GM23338 (cell line): ENCODE data around the gene CD163. TPM values are rescaled to one million over a fixed set of nuclear protein-coding genes. Genes with fewer than 3 reads are reported as not detected.

Experiments
- ATAC-seq: fragments of 200-7000 bp; cut with Tn5 transposase; 3 replicates; pipeline ENCODE4 v1.9.1; 2020
- DNase-seq: peaks from one replicate; pipeline ENCODE4 v3.0.0-alpha.2; 2015; ENCODE audit warnings: low spot score
- H2AFZ ChIP-seq: fragments of 200-600 bp; sonication (generic); 2 replicates; pipeline ENCODE4 v1.8.0; 2016; ENCODE audit warnings: antibody characterized with exemption, mild to moderate bottlenecking, moderate library complexity
- H3F3A ChIP-seq: fragments of 200-600 bp; sonication (generic); replicated peaks from 2 replicates; pipeline ENCODE4 v1.8.0; 2017; ENCODE audit warnings: antibody characterized with exemption, mixed run types, low read depth
- H3K27ac ChIP-seq: fragments of 200-600 bp; sonication (generic); 2 replicates; pipeline ENCODE4 v1.6.1; 2016; ENCODE audit warnings: low read depth
- H3K27me3 ChIP-seq: fragments of 200-600 bp; sonication (generic); 2 replicates; pipeline ENCODE4 v1.8.0; 2016; ENCODE audit warnings: mild to moderate bottlenecking, mixed run types, moderate library complexity; ENCODE audit not compliant: insufficient read depth
- H3K36me3 ChIP-seq: fragments of 200-600 bp; sonication (generic); 2 replicates; pipeline ENCODE4 v1.8.0; 2016; ENCODE audit warnings: mild to moderate bottlenecking; ENCODE audit not compliant: insufficient read depth
- H3K4me1 ChIP-seq: fragments of 200-600 bp; sonication (generic); 2 replicates; pipeline ENCODE4 v1.8.0; 2016; ENCODE audit warnings: mild to moderate bottlenecking, moderate library complexity; ENCODE audit not compliant: insufficient read depth
- H3K4me2 ChIP-seq: fragments of 200-600 bp; sonication (generic); 2 replicates; pipeline ENCODE4 v1.7.1; 2017; ENCODE audit warnings: mixed run types
- H3K4me3 ChIP-seq: fragments of 200-600 bp; sonication (generic); 2 replicates; pipeline ENCODE4 v1.6.1; 2016; ENCODE audit warnings: mixed run types
- H3K79me2 ChIP-seq: fragments of 200-600 bp; sonication (generic); replicated peaks from 2 replicates; pipeline ENCODE4 v1.8.0; 2017; ENCODE audit warnings: mild to moderate bottlenecking; ENCODE audit not compliant: insufficient read depth
- H3K9me2 ChIP-seq: fragments of 200-600 bp; sonication (generic); 2 replicates; pipeline ENCODE4 v1.8.0; 2017; ENCODE audit not compliant: insufficient read depth
- H4K20me1 ChIP-seq: fragments of 200-600 bp; sonication (generic); replicated peaks from 2 replicates; pipeline ENCODE4 v1.8.0; 2017; ENCODE audit warnings: mild to moderate bottlenecking; ENCODE audit not compliant: insufficient read depth
- H3K27ac Mint-ChIP-seq: 2 replicates; pipeline ENCODE4 v1.8.0; 2020; ENCODE audit warnings: inconsistent platforms, mild to moderate bottlenecking, moderate library complexity, mixed read lengths
- H3K27me3 Mint-ChIP-seq: 3 replicates; pipeline ENCODE4 v1.8.0; 2022; ENCODE audit warnings: low read depth, mild to moderate bottlenecking, moderate library complexity, mixed read lengths, inconsistent platforms; ENCODE audit not compliant: insufficient read depth, poor library complexity
- H3K36me3 Mint-ChIP-seq: 3 replicates; pipeline ENCODE4 v1.8.0; 2021; ENCODE audit warnings: low read depth, mild to moderate bottlenecking, inconsistent platforms, moderate library complexity, mixed read lengths
- H3K4me1 Mint-ChIP-seq: 3 replicates; pipeline ENCODE4 v1.8.0; 2020; ENCODE audit warnings: mild to moderate bottlenecking, inconsistent platforms, mixed read lengths
- H3K4me3 Mint-ChIP-seq: 3 replicates; pipeline ENCODE4 v1.8.0; 2021; ENCODE audit warnings: moderate library complexity, mild to moderate bottlenecking, inconsistent platforms, mixed read lengths
- H3K9me3 Mint-ChIP-seq: 3 replicates; pipeline ENCODE4 v1.8.0; 2020; ENCODE audit warnings: moderate library complexity, mild to moderate bottlenecking, inconsistent platforms, mixed read lengths
- EZH2 ChIP-seq: fragments of 200-600 bp; sonication (generic); IDR thresholded peaks from one replicate; pipeline ENCODE4 v1.8.0; 2017; ENCODE audit warnings: antibody characterized with exemption, mild to moderate bottlenecking, low read depth; ENCODE audit not compliant: unreplicated experiment
- EZH2phosphoT487 ChIP-seq: fragments of 200-600 bp; sonication (generic); IDR thresholded peaks from one replicate; pipeline ENCODE4 v1.8.1; 2018; ENCODE audit warnings: antibody characterized with exemption; ENCODE audit not compliant: unreplicated experiment
- JUNB ChIP-seq: IDR thresholded peaks from one replicate; pipeline ENCODE4 v1.6.1; 2016; ENCODE audit warnings: antibody characterized with exemption; ENCODE audit not compliant: unreplicated experiment
- NANOG ChIP-seq: IDR thresholded peaks from 2 replicates; pipeline ENCODE4 v1.6.1; 2016; ENCODE audit warnings: antibody characterized with exemption, borderline replicate concordance
- STAT1 ChIP-seq: IDR thresholded peaks from one replicate; pipeline ENCODE4 v1.6.1; 2016; ENCODE audit warnings: antibody characterized with exemption; ENCODE audit not compliant: unreplicated experiment
- ZNF114 ChIP-seq: fragments of 250-450 bp; sonication (Bioruptor Pico); IDR thresholded peaks from 2 replicates; pipeline ENCODE4 v1.5.0; 2020; ENCODE audit warnings: mild to moderate bottlenecking, moderate library complexity
- ZNF331 ChIP-seq: fragments of 250-450 bp; sonication (Bioruptor Pico); IDR thresholded peaks from 2 replicates; pipeline ENCODE4 v1.5.0; 2020; ENCODE audit warnings: low read depth, mild to moderate bottlenecking, moderate library complexity
- polyA plus RNA-seq: library from polyadenylated mRNA; unstranded; fragments of >200 nt; fragmentation: Nextera tagmentation; extraction: Ambion mirVana; gene quantifications from 2 replicates; pipeline ENCODE4 v1.2.1, GENCODE V29; 2016
- total RNA-seq: library from RNA; depleted of rRNA; stranded (reverse); fragments of >200 nt; shearing (Covaris generic); gene quantifications from 2 replicates; pipeline ENCODE4 v1.2.3, GENCODE V29; 2014
- TF ChIP-seq, protein P1 (sequence below), 2 experiments: fragments of 200-600 bp in 1 of 2; sonication (generic) in 1 of 2; conservative IDR thresholded peaks; 2 replicates each; pipeline versions ENCODE4 v1.5.1 to v1.6.1; 2016 to 2017; ENCODE audit warnings: antibody characterized with exemption in 2 of 2, low read depth in 2 of 2, mild to moderate bottlenecking in 2 of 2, moderate library complexity in 1 of 2
- TF ChIP-seq, protein P2 (sequence below): fragments of 250-450 bp; sonication (Bioruptor Pico); IDR thresholded peaks from 2 replicates; pipeline ENCODE4 v1.5.0; 2020; ENCODE audit warnings: mild to moderate bottlenecking, moderate library complexity
- TF ChIP-seq, protein P3 (sequence below): IDR thresholded peaks from 2 replicates; pipeline ENCODE4 v1.6.1; 2016; ENCODE audit warnings: antibody characterized with exemption

Gene CD163
- total and polyA plus RNA-seq, 2 experiments from 2014 or later, result not detected

DNA sequence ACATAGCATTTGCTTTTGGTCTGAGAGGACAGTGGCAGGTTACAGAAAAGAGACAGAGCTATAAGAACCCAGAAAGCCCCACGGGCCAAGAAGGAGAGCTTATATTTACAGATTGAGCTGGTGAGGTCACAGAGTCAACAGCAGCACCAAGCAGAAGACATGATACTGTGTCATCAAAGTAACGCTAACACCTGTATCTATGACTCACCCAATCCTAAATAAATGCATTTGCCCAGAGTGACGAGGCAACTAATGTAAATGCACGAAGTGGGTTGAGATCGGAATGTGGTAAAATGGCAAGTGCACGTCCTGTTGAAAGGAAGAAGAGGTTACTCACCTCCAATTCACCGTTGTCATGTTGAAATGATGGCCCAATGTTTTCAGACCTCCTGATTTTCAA, 52.9 kb downstream of the CD163 start:
- Histone ChIP-seq H3K27ac (no peak overlapping the region), H3K79me2 (no peaks in the 10 kb centered on the region), H3K9me2 (no peaks in the 10 kb centered on the region), H3K27me3 (no peaks in the 10 kb centered on the region), H3K4me1 (no peaks in the 10 kb centered on the region; the same call in 1 of the 2 replicates), H2AFZ (no peak overlapping the region), H3F3A (no peaks in the 10 kb centered on the region), H3K36me3 (no peaks in the 10 kb centered on the region), H3K4me2 (no peak overlapping the region), H3K4me3 (no peak overlapping the region), H4K20me1 (no peaks in the 10 kb centered on the region)
- H3K27me3 Mint-ChIP-seq, result no peaks in the 10 kb centered on the region
- no peak overlapping the region for H3K27ac Mint-ChIP-seq
- H3K4me3 Mint-ChIP-seq, result no peak overlapping the region
- ATAC-seq (no peak), DNase-seq (peak; percentile 11)
- TF ChIP-seq, protein P1, sequence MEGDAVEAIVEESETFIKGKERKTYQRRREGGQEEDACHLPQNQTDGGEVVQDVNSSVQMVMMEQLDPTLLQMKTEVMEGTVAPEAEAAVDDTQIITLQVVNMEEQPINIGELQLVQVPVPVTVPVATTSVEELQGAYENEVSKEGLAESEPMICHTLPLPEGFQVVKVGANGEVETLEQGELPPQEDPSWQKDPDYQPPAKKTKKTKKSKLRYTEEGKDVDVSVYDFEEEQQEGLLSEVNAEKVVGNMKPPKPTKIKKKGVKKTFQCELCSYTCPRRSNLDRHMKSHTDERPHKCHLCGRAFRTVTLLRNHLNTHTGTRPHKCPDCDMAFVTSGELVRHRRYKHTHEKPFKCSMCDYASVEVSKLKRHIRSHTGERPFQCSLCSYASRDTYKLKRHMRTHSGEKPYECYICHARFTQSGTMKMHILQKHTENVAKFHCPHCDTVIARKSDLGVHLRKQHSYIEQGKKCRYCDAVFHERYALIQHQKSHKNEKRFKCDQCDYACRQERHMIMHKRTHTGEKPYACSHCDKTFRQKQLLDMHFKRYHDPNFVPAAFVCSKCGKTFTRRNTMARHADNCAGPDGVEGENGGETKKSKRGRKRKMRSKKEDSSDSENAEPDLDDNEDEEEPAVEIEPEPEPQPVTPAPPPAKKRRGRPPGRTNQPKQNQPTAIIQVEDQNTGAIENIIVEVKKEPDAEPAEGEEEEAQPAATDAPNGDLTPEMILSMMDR (conservative IDR thresholded peaks at IDR 0.05; ENCODE audit: low read depth in 2 of 2), result no peak
- no peak for TF ChIP-seq JUNB
- no peak for TF ChIP-seq EZH2phosphoT487
- TF ChIP-seq EZH2, result no peak
- no peak for TF ChIP-seq STAT1
- TF ChIP-seq ZNF331 (CRISPR knock-in tag), result no peak
- TF ChIP-seq, protein P2, sequence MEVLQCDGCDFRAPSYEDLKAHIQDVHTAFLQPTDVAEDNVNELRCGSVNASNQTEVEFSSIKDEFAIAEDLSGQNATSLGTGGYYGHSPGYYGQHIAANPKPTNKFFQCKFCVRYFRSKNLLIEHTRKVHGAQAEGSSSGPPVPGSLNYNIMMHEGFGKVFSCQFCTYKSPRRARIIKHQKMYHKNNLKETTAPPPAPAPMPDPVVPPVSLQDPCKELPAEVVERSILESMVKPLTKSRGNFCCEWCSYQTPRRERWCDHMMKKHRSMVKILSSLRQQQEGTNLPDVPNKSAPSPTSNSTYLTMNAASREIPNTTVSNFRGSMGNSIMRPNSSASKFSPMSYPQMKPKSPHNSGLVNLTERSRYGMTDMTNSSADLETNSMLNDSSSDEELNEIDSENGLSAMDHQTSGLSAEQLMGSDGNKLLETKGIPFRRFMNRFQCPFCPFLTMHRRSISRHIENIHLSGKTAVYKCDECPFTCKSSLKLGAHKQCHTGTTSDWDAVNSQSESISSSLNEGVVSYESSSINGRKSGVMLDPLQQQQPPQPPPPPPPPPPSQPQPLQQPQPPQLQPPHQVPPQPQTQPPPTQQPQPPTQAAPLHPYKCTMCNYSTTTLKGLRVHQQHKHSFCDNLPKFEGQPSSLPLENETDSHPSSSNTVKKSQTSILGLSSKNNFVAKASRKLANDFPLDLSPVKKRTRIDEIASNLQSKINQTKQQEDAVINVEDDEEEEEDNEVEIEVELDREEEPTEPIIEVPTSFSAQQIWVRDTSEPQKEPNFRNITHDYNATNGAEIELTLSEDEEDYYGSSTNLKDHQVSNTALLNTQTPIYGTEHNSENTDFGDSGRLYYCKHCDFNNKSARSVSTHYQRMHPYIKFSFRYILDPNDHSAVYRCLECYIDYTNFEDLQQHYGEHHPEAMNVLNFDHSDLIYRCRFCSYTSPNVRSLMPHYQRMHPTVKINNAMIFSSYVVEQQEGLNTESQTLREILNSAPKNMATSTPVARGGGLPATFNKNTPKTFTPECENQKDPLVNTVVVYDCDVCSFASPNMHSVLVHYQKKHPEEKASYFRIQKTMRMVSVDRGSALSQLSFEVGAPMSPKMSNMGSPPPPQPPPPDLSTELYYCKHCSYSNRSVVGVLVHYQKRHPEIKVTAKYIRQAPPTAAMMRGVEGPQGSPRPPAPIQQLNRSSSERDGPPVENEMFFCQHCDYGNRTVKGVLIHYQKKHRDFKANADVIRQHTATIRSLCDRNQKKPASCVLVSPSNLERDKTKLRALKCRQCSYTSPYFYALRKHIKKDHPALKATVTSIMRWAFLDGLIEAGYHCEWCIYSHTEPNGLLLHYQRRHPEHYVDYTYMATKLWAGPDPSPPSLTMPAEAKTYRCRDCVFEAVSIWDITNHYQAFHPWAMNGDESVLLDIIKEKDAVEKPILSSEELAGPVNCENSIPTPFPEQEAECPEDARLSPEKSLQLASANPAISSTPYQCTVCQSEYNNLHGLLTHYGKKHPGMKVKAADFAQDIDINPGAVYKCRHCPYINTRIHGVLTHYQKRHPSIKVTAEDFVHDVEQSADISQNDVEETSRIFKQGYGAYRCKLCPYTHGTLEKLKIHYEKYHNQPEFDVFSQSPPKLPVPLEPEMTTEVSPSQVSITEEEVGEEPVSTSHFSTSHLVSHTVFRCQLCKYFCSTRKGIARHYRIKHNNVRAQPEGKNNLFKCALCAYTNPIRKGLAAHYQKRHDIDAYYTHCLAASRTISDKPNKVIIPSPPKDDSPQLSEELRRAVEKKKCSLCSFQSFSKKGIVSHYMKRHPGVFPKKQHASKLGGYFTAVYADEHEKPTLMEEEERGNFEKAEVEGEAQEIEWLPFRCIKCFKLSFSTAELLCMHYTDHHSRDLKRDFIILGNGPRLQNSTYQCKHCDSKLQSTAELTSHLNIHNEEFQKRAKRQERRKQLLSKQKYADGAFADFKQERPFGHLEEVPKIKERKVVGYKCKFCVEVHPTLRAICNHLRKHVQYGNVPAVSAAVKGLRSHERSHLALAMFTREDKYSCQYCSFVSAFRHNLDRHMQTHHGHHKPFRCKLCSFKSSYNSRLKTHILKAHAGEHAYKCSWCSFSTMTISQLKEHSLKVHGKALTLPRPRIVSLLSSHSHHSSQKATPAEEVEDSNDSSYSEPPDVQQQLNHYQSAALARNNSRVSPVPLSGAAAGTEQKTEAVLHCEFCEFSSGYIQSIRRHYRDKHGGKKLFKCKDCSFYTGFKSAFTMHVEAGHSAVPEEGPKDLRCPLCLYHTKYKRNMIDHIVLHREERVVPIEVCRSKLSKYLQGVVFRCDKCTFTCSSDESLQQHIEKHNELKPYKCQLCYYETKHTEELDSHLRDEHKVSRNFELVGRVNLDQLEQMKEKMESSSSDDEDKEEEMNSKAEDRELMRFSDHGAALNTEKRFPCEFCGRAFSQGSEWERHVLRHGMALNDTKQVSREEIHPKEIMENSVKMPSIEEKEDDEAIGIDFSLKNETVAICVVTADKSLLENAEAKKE (CRISPR knock-in tag), result no peak
- TF ChIP-seq, protein P3, sequence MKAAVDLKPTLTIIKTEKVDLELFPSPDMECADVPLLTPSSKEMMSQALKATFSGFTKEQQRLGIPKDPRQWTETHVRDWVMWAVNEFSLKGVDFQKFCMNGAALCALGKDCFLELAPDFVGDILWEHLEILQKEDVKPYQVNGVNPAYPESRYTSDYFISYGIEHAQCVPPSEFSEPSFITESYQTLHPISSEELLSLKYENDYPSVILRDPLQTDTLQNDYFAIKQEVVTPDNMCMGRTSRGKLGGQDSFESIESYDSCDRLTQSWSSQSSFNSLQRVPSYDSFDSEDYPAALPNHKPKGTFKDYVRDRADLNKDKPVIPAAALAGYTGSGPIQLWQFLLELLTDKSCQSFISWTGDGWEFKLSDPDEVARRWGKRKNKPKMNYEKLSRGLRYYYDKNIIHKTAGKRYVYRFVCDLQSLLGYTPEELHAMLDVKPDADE, result no peak
- no peak for TF ChIP-seq NANOG
- TF ChIP-seq ZNF114, result no peak
- H3K9me3 Mint-ChIP-seq, result no peaks in the 10 kb centered on the region
- no peaks in the 10 kb centered on the region for H3K4me1 Mint-ChIP-seq
- no peaks in the 10 kb centered on the region for H3K36me3 Mint-ChIP-seq
